GM18498 (cell line): ENCODE results near the gene VEGFA.

Experiments used
- ATAC-seq: cut with Tn5 transposase; IDR thresholded peaks from one replicate; pipeline ENCODE4 v1.9.1; 2021; ENCODE audit warnings: mild to moderate bottlenecking, moderate library complexity; ENCODE audit not compliant: unreplicated experiment

VEGFA gene

DNA sequence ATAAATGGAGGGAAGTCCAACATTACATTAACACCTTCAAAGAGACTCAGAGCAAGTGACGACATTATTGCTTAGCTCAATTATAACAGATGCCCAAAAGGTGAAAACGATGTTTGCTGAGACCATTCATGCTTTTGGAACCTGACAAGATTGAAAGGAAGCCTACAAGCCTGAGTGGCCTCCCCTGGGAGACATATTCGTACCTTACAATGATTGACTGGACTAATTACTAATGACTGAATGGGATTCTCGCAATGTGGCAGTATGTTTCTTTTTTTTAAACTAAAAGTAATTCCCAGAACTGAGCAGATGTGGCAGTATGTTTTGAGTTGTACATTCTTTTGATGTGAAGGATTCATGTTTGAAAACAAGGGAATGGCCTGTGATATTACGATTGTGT, 49.9 kb downstream of the VEGFA start:
- ATAC-seq = no peak

DNA sequence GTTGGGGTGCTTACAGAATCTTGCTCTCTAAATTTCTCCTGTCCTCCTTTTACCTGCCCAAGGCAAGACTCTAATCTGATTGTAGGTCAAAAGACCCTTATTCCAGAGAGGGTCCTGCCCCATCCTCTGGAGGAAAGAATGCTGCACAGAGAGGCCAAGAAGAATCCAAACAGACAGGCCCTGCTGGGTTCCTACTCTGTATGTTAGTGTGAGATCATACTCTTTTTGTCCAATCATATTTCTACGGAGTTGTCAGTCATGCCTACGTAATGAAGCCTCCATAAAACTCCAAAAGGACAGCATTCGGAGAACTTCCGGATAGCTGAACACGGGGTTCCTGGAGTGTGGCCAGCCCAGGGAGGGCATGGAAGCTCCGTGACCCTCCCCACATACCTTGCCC, 50.5 kb downstream of the VEGFA start:
- no peak for ATAC-seq

DNA sequence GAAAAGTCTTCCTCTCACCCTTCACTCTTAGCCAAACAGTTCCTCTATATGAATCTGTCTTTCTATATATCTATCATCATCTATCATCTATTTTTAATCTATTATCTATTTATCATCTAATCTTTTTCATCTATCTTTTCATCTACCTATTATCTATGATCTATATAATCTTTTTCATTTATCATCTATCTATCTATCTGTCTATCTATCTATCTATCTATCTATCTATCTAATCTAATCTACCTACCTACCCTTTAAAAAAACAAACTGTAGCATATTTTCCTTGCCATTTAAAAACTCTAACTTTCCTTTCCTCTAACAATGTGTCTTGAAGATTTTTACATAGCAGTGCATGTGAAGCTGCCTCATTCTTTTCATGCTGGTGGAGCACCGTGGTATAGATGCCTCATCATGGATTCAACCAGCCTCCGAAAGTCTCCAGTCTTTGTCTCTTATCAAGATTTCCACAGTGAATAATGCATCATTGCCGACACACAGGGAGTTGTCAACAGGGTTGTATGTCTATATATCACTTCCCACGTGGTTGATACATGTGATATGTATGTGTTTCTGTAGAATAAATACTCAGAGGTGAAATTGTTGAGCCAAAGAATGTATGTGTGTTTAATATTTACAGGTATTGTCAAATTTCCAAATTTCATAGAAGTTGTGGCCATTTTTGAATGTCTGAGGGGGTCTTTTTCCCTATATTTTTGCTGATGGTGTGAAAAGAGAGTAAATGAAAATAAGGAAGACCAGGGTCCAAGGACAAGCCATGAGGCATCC, 51.3 kb downstream of the VEGFA start:
- no peak for ATAC-seq

DNA sequence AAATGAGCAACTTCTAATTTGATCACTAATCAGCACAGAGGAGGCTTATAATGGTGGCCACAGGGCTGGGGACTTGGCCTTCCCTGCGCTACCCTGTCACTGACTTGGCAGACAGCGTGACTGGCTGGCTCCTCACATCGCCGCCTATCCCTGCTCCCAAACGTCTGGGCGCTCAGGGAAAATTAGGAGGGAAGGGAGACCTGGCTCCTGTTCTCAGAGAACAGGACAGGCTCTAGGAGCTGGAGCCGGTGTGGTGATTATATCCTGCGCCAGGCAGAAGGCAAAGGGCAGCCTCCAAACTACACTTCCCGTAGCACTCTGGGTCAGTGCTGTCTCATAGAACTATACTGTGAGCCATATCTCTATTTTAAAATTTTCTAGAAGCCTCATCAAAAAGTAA, 53.4 kb downstream of the VEGFA start:
- ATAC-seq = no peak

DNA sequence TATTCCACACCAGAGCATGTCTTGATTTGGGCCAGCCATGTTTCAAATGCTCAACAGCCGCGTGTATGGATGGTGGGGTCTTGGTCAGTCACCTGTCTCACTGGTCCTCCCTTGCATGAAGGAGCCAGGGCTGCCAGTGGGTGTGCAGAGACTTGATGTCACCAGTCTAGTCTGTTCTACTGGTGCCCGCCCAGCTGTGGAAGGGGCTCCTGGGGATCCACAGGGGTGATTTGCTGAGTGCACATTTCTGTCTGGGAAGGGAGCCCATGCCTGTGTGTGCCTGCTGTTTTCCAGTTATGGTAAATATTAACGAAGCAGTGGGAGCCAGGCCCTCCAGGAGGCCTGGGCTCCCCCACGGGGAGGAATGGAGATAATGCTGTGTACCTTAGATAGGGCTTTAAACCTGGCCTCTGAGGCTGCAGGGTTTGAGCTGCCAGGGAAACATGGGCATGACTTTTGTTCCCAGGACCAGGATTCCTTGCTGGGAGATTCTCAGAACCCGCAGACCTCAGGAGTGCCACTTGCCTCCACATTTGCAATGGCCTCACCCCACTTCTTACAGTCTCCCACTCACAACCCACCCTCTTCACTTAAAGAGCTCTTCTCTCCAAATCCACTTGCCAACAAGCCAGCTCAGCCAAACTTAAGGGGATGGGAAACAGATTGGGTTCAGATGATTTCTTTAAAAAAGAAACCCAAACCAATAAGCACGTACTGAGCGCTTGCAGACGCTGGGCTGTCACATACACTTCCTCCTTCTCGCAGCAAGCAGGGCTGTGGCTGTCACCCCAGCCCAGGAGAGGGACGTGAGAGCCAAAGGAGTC, 54.1 kb downstream of the VEGFA start:
- no peak for ATAC-seq

DNA sequence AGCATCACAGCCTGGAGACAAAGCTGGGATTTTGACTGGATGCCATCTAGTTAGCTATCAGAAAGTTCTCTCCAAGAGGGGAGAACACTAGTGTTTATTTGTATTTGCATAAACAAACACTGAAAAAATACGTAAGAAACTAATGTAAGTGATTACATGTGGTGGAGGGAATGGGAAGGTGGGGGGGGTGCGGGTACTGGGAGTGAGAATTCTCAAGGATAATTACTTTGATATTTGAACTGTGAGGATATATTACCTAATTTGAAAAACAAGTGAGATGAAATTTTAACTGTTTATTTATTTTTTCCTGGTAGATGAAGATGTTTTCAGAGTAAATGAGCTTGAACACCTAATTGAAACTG, 54.7 kb downstream of the VEGFA start:
- ATAC-seq = no peak

DNA sequence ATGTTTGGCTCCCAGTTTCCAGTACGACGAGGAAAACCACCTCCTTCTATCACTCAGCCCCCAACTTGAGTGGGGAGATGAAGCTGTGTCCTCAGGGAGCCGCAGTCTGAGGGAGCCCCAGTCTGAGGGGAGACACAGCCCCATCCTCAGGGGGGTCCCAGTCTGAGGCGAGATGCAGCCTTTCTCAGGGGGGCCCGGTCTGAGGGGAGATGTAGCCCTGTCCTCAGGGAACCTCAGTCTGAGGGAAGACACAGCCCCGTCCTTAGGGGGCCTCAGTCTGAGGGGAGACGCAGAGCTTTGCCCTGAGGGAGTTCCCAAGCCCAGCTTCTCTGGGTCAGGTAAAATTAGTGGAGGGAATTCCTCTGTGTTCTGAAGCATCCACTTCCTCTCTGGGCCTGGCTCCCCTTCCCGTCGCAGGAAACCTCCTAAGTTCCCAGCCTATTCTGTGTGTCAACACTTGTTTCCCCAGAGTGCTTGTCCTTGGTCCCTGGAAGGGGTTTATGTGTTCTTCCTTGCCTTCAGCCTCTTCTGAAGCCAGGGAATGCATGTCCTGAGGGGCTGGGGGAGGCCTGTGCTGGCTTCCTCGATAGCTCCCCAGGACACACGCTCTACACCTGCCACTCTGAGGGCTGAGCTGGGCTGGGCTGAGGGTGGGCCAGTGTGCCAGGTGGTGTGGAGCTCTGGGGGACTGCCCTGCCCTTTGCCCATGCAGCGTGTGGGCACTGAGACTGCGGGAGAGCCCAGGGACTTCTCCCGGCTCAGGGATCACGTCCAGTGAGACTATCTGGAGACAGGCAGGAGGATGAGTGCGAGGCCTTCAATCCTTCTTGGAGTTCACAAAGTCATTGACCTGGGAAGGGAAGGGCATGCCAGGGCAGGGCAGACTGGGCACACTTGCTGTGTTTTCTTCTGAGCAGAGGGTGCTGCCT, 55.4 kb downstream of the VEGFA start:
- ATAC-seq = no peak

DNA sequence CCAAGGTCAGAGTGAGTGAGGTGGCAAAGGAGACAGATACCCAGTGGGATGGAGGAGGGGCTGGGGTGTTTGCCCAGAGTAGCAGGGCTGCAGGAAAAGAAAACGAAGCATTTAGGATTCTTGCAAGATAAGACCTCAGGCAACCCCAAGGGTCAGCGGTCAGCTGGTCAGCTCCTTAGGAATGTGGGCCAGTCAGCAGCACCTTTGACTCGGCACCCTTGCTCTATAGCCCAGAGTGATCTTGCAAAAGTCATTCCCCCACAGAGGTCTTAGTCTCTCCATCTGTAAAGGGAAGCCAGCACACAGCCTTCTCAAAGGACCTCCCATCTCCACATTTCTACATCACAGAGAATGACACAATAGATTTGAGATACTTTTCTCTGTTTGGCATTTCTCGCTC, 56.7 kb downstream of the VEGFA start:
- ATAC-seq = no peak

DNA sequence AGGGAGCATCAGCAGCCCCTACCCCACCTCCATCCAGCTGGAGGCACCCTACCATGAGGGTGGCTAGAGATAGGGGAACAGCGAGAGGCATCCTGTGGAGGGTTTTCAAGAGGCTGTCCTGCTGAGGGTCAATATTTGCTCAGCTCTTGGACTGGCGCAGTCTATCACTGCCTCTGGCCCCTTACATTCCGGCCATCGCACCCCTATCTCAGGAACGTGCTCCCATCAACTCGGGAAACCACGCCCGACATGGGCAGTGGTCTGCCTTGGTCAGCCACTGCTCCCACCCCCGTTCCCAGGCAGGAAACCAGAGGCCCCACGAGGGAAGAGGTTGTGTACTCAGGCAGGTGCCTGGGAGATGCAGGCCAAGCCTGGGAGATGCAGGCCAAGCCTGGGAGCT, 57.9 kb downstream of the VEGFA start:
- no peak for ATAC-seq

DNA sequence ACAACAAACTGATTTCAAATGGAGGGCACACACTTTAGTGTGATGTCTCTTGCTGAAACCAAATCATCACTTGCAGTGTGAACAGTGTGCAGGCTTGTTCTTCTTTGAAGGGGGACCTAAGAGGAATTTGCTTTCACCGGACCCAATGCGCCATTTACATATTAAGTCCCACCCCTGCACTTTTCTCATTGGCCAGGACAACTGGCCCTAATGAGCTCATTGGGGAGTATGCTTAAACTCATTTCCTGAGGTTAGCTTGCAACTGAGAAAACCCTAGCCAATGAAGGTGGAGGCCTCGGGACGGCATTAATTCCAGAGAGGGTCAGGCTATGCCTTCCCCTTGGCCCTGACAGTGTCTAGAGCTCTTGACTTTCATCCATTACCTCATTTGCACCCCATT, 58.7 kb downstream of the VEGFA start:
- ATAC-seq = no peak

DNA sequence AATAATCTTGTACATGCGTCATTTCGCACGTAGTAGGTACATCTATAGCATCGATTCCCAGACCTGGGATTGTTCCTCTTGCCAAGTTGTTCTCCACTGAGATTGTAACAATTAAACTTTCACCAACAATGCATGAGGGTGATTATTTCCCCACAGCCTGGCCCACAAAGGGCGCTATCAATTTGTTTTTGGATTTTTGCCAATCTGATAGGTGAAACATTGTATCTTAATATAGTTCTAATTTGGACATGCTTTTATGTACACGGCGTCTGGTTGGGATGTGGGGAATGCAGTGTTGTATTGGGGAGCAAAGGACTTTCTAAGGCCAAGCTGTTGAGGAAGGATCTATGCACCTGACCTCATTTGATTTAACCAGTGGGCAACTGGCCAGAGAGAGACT, 59.5 kb downstream of the VEGFA start:
- no peak for ATAC-seq

DNA sequence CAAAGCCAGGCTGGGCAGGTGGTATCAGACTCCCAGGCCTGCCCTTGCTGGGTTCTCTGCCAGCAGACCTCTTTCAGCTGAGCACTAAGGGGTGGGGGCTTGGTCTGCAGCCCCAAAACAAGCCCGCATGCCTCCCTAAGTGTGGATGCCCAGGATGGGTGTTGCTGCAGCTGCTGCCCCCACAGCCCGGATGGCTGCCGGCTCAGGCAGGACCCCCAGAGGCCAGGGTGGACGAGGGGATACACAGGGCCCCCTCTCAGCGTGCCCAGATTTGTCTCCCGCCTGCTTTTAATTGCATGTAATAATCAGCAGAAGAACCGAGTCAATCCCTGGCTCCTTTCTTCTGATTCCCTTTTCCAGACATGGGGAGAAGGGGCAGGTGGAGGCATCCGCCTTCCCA, 60.8 kb downstream of the VEGFA start:
- no peak for ATAC-seq

DNA sequence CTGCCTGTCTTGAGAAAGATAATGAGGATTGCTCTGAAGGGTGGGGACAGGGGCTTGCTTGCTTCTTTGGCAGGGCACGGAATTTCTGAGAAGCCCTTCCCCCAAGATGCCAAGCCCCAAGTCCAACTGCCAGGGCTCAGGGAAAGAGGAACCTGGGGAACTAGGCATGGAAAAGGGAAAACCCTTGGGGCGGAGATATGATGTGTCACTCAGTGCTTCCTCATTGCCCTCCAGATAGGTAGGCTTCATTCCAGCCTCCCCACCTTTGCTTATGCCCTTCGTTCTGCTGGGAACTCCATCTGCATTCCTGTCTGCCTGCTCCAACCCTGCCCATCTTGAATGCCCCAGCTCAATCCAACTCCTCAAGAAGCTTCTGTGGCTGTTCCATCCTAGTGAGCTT, 61.2 kb downstream of the VEGFA start:
- ATAC-seq = no peak

DNA sequence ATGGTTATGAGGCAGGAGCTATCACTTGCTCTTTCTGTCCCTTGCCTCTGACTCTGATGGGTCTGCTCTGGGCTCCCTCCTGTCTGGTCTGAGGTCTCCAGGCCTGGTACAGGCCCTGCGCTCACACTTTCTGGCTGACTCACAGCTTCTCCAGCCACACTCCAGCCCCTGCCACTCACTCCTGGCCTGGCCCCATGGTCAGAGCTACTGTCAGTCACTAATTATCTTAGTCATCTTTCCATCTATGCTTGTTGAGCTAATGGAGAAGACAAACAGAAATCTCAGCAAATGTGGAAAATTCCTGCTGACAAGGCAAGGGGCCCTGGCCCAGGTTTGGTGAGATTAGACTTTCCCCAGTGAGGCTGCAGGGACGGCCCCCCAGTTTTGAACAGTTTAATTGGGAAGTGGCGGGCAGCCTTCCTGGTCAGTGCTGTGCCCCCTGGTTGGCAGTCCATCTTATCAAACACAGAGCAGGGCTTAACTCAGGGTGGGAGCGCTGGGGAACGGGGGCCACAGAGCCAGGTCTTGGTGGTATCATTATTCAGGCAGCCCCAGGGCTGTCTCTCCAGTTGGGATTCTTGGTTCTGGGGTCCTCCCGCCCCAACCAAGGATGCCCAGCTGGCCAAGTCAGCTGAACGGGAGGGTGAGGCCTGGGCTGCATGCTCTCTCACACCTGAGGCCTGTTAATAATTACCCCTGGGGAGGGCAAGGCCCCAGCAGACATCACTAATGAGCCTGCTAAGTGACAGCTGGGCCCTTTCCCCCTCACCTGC, 63.4 kb downstream of the VEGFA start:
- no peak for ATAC-seq

DNA sequence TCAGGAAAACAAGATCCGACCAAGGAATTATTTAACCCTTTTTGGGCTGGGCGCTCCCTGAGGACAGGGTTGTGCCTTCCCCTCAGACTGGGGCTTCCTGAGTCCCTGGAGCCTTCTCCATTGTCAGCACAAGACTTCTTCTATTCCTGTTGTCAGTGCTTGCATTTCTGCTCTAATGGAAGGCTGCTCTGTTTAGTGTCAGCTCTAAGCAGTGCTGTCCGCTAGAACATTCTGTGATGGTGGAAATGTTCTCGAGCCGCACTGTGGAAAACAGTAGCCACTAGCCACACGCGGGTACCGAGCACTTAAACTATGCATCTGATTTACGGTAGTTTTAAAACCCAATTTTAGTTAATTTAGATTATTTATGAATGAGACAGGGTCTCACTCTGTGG, 64.0 kb downstream of the VEGFA start:
- ATAC-seq = no peak

DNA sequence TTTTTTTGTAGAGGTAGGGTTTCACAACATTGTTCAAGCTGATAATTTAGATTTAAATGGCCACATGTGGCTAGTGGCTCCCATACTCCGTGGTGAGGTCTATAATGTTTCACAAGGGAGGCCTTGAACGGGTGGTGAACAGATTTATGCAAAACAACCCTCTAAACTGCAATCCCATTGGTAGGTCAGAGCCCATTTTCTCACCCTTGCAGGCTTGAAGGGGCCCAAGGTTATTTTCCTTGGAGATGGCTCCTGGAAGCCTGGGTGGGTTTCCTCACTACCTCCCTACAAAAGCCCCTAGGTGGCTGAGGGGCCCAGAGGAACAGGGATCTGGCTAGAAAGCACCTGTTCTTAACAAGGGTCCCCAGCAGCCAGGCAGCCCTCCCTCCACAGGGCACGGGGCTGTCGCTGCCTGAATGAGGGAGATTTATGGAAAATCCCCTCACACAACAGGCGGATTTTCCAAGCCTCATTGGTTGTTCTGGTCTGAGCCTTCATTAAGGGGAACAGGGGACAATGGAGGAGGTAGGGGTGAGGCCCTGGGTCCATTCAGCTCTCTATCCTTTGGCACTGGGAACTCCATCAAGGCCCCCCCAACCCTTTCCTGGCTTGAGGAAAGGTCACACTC, 64.6 kb downstream of the VEGFA start:
- ATAC-seq = no peak

DNA sequence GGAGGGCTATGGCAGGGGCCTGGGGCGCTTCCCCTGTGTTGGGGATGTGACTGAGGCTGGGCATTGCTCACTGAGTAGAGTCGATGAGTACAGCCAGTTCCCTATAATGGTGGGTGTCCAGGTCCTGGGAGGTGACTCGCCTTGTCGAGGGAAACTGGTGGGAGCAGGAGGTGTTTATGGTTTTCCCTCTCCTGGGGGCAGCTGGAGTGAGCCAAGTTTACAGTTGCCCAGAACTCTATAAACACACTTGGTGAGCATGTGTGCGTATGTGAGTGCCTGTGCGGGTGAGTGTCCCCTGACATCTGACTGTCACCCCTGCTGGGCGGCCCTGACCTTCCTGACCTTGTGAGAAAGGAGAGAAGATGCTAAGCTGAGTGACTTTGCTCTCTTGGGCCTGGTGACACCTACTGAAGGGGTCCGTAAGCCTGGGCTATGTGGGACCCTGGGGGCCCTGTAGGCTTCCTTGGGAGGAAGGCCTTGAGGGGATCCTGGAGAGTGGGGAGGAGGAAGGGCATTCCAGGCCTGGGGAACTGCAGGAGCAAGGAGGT, 65.9 kb downstream of the VEGFA start:
- no peak for ATAC-seq
